KMS-11 (cell line): ENCODE results near the gene CRY1.
"Not testable (repeated sequence)": the region's sequence is repeated elsewhere in the genome, so short reads cannot be mapped to it uniquely, and the experiment has no call there.

Experiments used
- H2AFZ ChIP-seq: fragments of 200-600 bp; sonication (generic); 2 replicates; pipeline ENCODE4 v1.6.1; 2016; ENCODE audit warnings: antibody characterized with exemption, mixed run types, low read depth
- H3K27ac ChIP-seq: fragments of 200-600 bp; sonication (generic); 2 replicates; pipeline ENCODE4 v1.6.1; 2016; ENCODE audit warnings: mild to moderate bottlenecking, mixed run types
- H3K27me3 ChIP-seq: fragments of 200-600 bp; sonication (generic); 2 replicates; pipeline ENCODE4 v1.6.1; 2017; ENCODE audit warnings: mild to moderate bottlenecking, low read depth, mixed run types, moderate library complexity; ENCODE audit not compliant: insufficient read depth
- H3K36me3 ChIP-seq: fragments of 200-600 bp; sonication (generic); 2 replicates; pipeline ENCODE4 v1.6.1; 2017; ENCODE audit warnings: mild to moderate bottlenecking, mixed run types; ENCODE audit not compliant: insufficient read depth
- H3K4me1 ChIP-seq: fragments of 200-600 bp; sonication (generic); 2 replicates; pipeline ENCODE4 v1.6.1; 2016; ENCODE audit warnings: mild to moderate bottlenecking, low read depth, mixed run types; ENCODE audit not compliant: poor library complexity, severe bottlenecking
- H3K4me2 ChIP-seq: fragments of 200-600 bp; sonication (generic); 2 replicates; pipeline ENCODE4 v1.7.0; 2016; ENCODE audit warnings: mild to moderate bottlenecking, mixed run types
- H3K4me3 ChIP-seq: fragments of 200-600 bp; sonication (generic); IDR thresholded peaks from 2 replicates; pipeline ENCODE4 v1.6.1; 2017; ENCODE audit warnings: low read depth, low read length, mixed read lengths; ENCODE audit not compliant: insufficient read depth
- H3K79me2 ChIP-seq: fragments of 200-600 bp; sonication (generic); 2 replicates; pipeline ENCODE4 v1.6.1; 2016; ENCODE audit warnings: low read depth, mixed run types; ENCODE audit not compliant: insufficient read depth
- H3K9ac ChIP-seq: fragments of 200-600 bp; sonication (generic); 2 replicates; pipeline ENCODE4 v1.6.1; 2016; ENCODE audit warnings: mild to moderate bottlenecking, mixed run types
- H4K20me1 ChIP-seq: fragments of 200-600 bp; sonication (generic); 2 replicates; pipeline ENCODE4 v1.6.1; 2016; ENCODE audit warnings: mild to moderate bottlenecking, mixed run types; ENCODE audit not compliant: insufficient read depth
- CTCF ChIP-seq: fragments of 200-600 bp; sonication (generic); conservative IDR thresholded peaks from 2 replicates; pipeline ENCODE4 v1.6.1; 2017; ENCODE audit warnings: low read depth, mild to moderate bottlenecking, antibody characterized with exemption, low read length, moderate library complexity, mixed read lengths

Gene CRY1

GRCh38 chr12:107012736-107013425 is 80.5 kb downstream of the CRY1 start:
- no peaks in the 10 kb centered on the region for H4K20me1 ChIP-seq
- H3K79me2 ChIP-seq: no peaks in the 10 kb centered on the region
- no peaks in the 10 kb centered on the region for H3K36me3 ChIP-seq
- no peak overlapping the region for H3K4me2 ChIP-seq
- TF ChIP-seq CTCF: no peak
- H2AFZ ChIP-seq: no peak overlapping the region
- H3K9ac ChIP-seq: no peak overlapping the region
- H3K4me3 ChIP-seq: no peak overlapping the region
- no peak overlapping the region for H3K27ac ChIP-seq
- no peaks in the 10 kb centered on the region for H3K27me3 ChIP-seq
- H3K4me1 ChIP-seq: peaks cover 12% of the 10 kb centered on the region

- no peak for TF ChIP-seq CTCF
- peaks cover 12% of the 10 kb centered on the region for H3K4me1 ChIP-seq
Observed at GRCh38 chr12:107011519-107011918, 81.8 kb downstream of the CRY1 start.

GRCh38 chr12:107007411-107007810 is 85.9 kb downstream of the CRY1 start:
- no peaks in the 10 kb centered on the region for H3K79me2 ChIP-seq
- no peak overlapping the region for H2AFZ ChIP-seq
- H3K4me1 ChIP-seq: peaks cover 12% of the 10 kb centered on the region
- no peak overlapping the region for H3K4me2 ChIP-seq
- no peaks in the 10 kb centered on the region for H3K27me3 ChIP-seq
- no peak overlapping the region for H3K4me3 ChIP-seq
- no peaks in the 10 kb centered on the region for H4K20me1 ChIP-seq
- no peak overlapping the region for H3K27ac ChIP-seq
- TF ChIP-seq CTCF: no peak
- no peak overlapping the region for H3K9ac ChIP-seq
- H3K36me3 ChIP-seq: no peaks in the 10 kb centered on the region

More at GRCh38 chr12:107011519-107011918, 81.8 kb downstream of the CRY1 start:
- H3K4me3 ChIP-seq: no peak overlapping the region
- H3K4me2 ChIP-seq: no peak overlapping the region
- H3K9ac ChIP-seq: no peak overlapping the region
- no peak overlapping the region for H3K27ac ChIP-seq
- H3K36me3 ChIP-seq: no peaks in the 10 kb centered on the region
- no peaks in the 10 kb centered on the region for H4K20me1 ChIP-seq
- no peak overlapping the region for H2AFZ ChIP-seq
- H3K27me3 ChIP-seq: no peaks in the 10 kb centered on the region
- H3K79me2 ChIP-seq: no peaks in the 10 kb centered on the region

- H2AFZ ChIP-seq, H3K9ac ChIP-seq, H3K27me3 ChIP-seq, H3K79me2 ChIP-seq, H3K4me1 ChIP-seq, H3K36me3 ChIP-seq, H3K4me2 ChIP-seq, H3K27ac ChIP-seq, H4K20me1 ChIP-seq, H3K4me3 ChIP-seq: not testable (repeated sequence)
Observed at GRCh38 chr12:107002665-107003064, 90.7 kb downstream of the CRY1 start.

- Histone ChIP-seq H3K79me2 (no peaks in the 10 kb centered on the region), H3K4me3 (no peak overlapping the region), H3K4me2 (no peak overlapping the region), H3K27me3 (no peaks in the 10 kb centered on the region), H3K9ac (no peak overlapping the region), H4K20me1 (no peaks in the 10 kb centered on the region), H3K4me1 (no peaks in the 10 kb centered on the region), H2AFZ (no peak overlapping the region), H3K36me3 (no peaks in the 10 kb centered on the region), H3K27ac (no peak overlapping the region)
- TF ChIP-seq CTCF: no peak
Observed at GRCh38 chr12:106999446-106999845, 93.9 kb downstream of the CRY1 start.
